Thymus (tissue), 11 donors: ENCODE results near the gene BCAR3. TPM values are rescaled to one million over a fixed set of nuclear protein-coding genes. Genes with fewer than 3 reads are reported as not detected.

Experiments used
- DNase-seq, 9 donors: peaks; one replicate each; pipeline ENCODE4 v3.0.0-alpha.2; 2013; ENCODE audit warnings: low spot score in 9 of 9, low read depth in 6 of 9, missing footprints in 1 of 9
- H3K27ac ChIP-seq, 2 donors: one replicate each; pipeline ENCODE4 v1.5.1; 2013; ENCODE audit warnings: control low read depth in 1 of 2, low read depth in 1 of 2, low read length in 1 of 2, mild to moderate bottlenecking in 1 of 2, moderate library complexity in 1 of 2
- H3K27me3 ChIP-seq, 2 donors: one replicate each; pipeline ENCODE4 v1.5.1; 2013; ENCODE audit warnings: low read length in 1 of 2; ENCODE audit not compliant: control insufficient read depth in 2 of 2, insufficient read depth in 1 of 2
- H3K36me3 ChIP-seq, 2 donors: one replicate each; pipeline ENCODE4 v1.5.1; 2013; ENCODE audit warnings: low read length in 1 of 2, mild to moderate bottlenecking in 1 of 2, moderate library complexity in 1 of 2; ENCODE audit not compliant: control insufficient read depth in 2 of 2, insufficient read depth in 2 of 2
- H3K4me1 ChIP-seq, 2 donors: one replicate each; pipeline ENCODE4 v1.5.1; 2013; ENCODE audit warnings: low read length in 2 of 2; ENCODE audit not compliant: control insufficient read depth in 2 of 2, insufficient read depth in 2 of 2
- H3K4me3 ChIP-seq, 2 donors: one replicate each; pipeline ENCODE4 v1.5.1; 2013; ENCODE audit warnings: low read length in 2 of 2, control low read depth in 1 of 2, mild to moderate bottlenecking in 1 of 2
- H3K9me3 ChIP-seq, 2 donors: one replicate each; pipeline ENCODE4 v1.5.1; 2013; ENCODE audit warnings: low read length in 1 of 2, mild to moderate bottlenecking in 1 of 2; ENCODE audit not compliant: control insufficient read depth in 2 of 2, insufficient read depth in 1 of 2
- WGBS: extraction: QIAGEN DNeasy Blood & Tissue Kit; methylation state at CpG from one replicate; pipeline ENCODE4 v1.1.7; 2013; 5-methylcytosine and 5-hydroxymethylcytosine counted together
- polyA plus RNA-seq: library from polyadenylated mRNA; stranded (reverse); fragments of 200-250 nt; gene quantifications from one replicate; pipeline ENCODE4 v1.2.3, GENCODE V29; 2013
- total RNA-seq: library from RNA; stranded (reverse); fragments of 120-200 nt; gene quantifications from one replicate; pipeline ENCODE4 v1.2.4, GENCODE V29; 2013
- donor health status: healthy.

The BCAR3 gene
- total and polyA plus RNA-seq, 2 donors, result 7.9 to 10.5 TPM

GRCh38 chr1:93722081-93723031, 40.7 kb upstream of the BCAR3 start:
- H3K9me3 ChIP-seq, result peaks cover 1 to 8% of the 10 kb centered on the region in 2 donors
- no peak for DNase-seq
- no peak overlapping the region for H3K4me3 ChIP-seq
- H3K27ac ChIP-seq, result no peak overlapping the region
- peaks cover 0 to 12% of the 10 kb centered on the region in 2 donors for H3K4me1 ChIP-seq
- H3K27me3 ChIP-seq, result no peaks in the 10 kb centered on the region
- WGBS, result 90% methylated on average over 21 of the region's 21 CpGs
- H3K36me3 ChIP-seq, result no peaks in the 10 kb centered on the region

GRCh38 chr1:93720956-93721626, 39.5 kb upstream of the BCAR3 start:
- no peaks in the 10 kb centered on the region for H3K36me3 ChIP-seq
- peaks cover 0 to 24% of the 10 kb centered on the region in 2 donors for H3K4me1 ChIP-seq
- DNase-seq, result no peak
- WGBS, result over 99% methylated on average over 7 of the region's 7 CpGs
- peaks cover 1 to 13% of the 10 kb centered on the region in 2 donors for H3K9me3 ChIP-seq
- H3K4me3 ChIP-seq, result no peak overlapping the region
- no peaks in the 10 kb centered on the region for H3K27me3 ChIP-seq
- no peak overlapping the region for H3K27ac ChIP-seq

GRCh38 chr1:93717640-93718039, 36.0 kb upstream of the BCAR3 start:
- no peaks in the 10 kb centered on the region for H3K36me3 ChIP-seq
- 96% methylated on average over 7 of the region's 7 CpGs for WGBS
- no peak overlapping the region for H3K27ac ChIP-seq
- no peak overlapping the region for H3K4me3 ChIP-seq
- H3K27me3 ChIP-seq, result no peaks in the 10 kb centered on the region
- H3K4me1 ChIP-seq, result peaks cover 14 to 43% of the 10 kb centered on the region in 2 donors
- no peak for DNase-seq
- peaks cover 1 to 13% of the 10 kb centered on the region in 2 donors for H3K9me3 ChIP-seq

GRCh38 chr1:93716941-93717368, 35.3 kb upstream of the BCAR3 start:
- 12% methylated on average over 2 of the region's 2 CpGs for WGBS
- Histone ChIP-seq H3K27me3 (no peaks in the 10 kb centered on the region), H3K4me1 (peaks cover 20 to 48% of the 10 kb centered on the region in 2 donors), H3K36me3 (no peaks in the 10 kb centered on the region), H3K27ac (peak overlapping the region in 1 of 2 donors; percentile 53), H3K9me3 (peaks cover 1 to 13% of the 10 kb centered on the region in 2 donors), H3K4me3 (no peak overlapping the region)
- peak in 7 of 9 donors; percentile 43 to 83 (median 66) for DNase-seq

- H3K27ac ChIP-seq, result no peak overlapping the region
- no peak for DNase-seq
- peaks cover 1 to 13% of the 10 kb centered on the region in 2 donors for H3K9me3 ChIP-seq
- 99% methylated on average over 1 of the region's 1 CpG for WGBS
- H3K4me1 ChIP-seq, result peaks cover 20 to 51% of the 10 kb centered on the region in 2 donors
- H3K36me3 ChIP-seq, result no peaks in the 10 kb centered on the region
- no peak overlapping the region for H3K4me3 ChIP-seq
- no peaks in the 10 kb centered on the region for H3K27me3 ChIP-seq
Observed at GRCh38 chr1:93716163-93716562, 34.5 kb upstream of the BCAR3 start.

GRCh38 chr1:93715529-93716126, 34.0 kb upstream of the BCAR3 start:
- H3K4me3 ChIP-seq, result no peak overlapping the region
- H3K4me1 ChIP-seq, result peaks cover 20 to 51% of the 10 kb centered on the region in 2 donors
- peak in 3 of 9 donors; percentile 19 to 45 (median 26) for DNase-seq
- 53% methylated on average over 10 of the region's 10 CpGs for WGBS
- H3K36me3 ChIP-seq, result no peaks in the 10 kb centered on the region
- H3K27ac ChIP-seq, result peak overlapping the region in 1 of 2 donors; percentile 55
- no peaks in the 10 kb centered on the region for H3K27me3 ChIP-seq
- peaks cover 1 to 13% of the 10 kb centered on the region in 2 donors for H3K9me3 ChIP-seq

- no peaks in the 10 kb centered on the region for H3K27me3 ChIP-seq
- H3K9me3 ChIP-seq, result peaks cover 1 to 13% of the 10 kb centered on the region in 2 donors
- WGBS, result 100% methylated on average over 1 of the region's 1 CpG
- no peak overlapping the region for H3K27ac ChIP-seq
- H3K4me1 ChIP-seq, result peaks cover 21 to 52% of the 10 kb centered on the region in 2 donors
- DNase-seq, result no peak
- H3K36me3 ChIP-seq, result no peaks in the 10 kb centered on the region
- H3K4me3 ChIP-seq, result no peak overlapping the region
Observed at GRCh38 chr1:93714356-93714755, 32.7 kb upstream of the BCAR3 start.

- Histone ChIP-seq H3K9me3 (peaks cover 1 to 12% of the 10 kb centered on the region in 2 donors), H3K27me3 (peaks cover 0 to 2% of the 10 kb centered on the region in 2 donors), H3K27ac (no peak overlapping the region), H3K4me3 (no peak overlapping the region), H3K4me1 (peaks cover 27 to 61% of the 10 kb centered on the region in 2 donors), H3K36me3 (no peaks in the 10 kb centered on the region)
- DNase-seq, result no peak
Observed at GRCh38 chr1:93713341-93713740, 31.7 kb upstream of the BCAR3 start.
